OCI-LY3 (cell line): ENCODE measurements around the gene SEPSECS.

Experiments used
- CTCF ChIP-seq: fragments of 200-600, 300-600 bp; sonication (generic); IDR thresholded peaks from 2 replicates; pipeline ENCODE4 v1.5.1; 2014; ENCODE audit warnings: antibody characterized with exemption, low read length, low read depth
- EZH2phosphoT487 ChIP-seq: fragments of 200-600 bp; shearing (Covaris generic); IDR thresholded peaks from 2 replicates; pipeline ENCODE4 v1.6.1; 2018; ENCODE audit warnings: antibody characterized with exemption, mixed run types, low read depth

GRCh38 chr4:25095837-25096236, 64.4 kb downstream of the SEPSECS start:
- no peak for TF ChIP-seq EZH2phosphoT487
- no peak for TF ChIP-seq CTCF
